22Rv1 (cell line): ENCODE measurements around the gene AIP.

Experiments
- ZFX ChIP-seq: fragments of 450-650 bp; IDR thresholded peaks from 2 replicates; pipeline ENCODE4 v1.6.1; 2017; ENCODE audit warnings: antibody characterized with exemption, borderline replicate concordance
- TF ChIP-seq, protein P1 (sequence below): fragments of 450-650 bp; IDR thresholded peaks from 2 replicates; pipeline ENCODE4 v1.5.1; 2017; ENCODE audit warnings: mild to moderate bottlenecking

DNA sequence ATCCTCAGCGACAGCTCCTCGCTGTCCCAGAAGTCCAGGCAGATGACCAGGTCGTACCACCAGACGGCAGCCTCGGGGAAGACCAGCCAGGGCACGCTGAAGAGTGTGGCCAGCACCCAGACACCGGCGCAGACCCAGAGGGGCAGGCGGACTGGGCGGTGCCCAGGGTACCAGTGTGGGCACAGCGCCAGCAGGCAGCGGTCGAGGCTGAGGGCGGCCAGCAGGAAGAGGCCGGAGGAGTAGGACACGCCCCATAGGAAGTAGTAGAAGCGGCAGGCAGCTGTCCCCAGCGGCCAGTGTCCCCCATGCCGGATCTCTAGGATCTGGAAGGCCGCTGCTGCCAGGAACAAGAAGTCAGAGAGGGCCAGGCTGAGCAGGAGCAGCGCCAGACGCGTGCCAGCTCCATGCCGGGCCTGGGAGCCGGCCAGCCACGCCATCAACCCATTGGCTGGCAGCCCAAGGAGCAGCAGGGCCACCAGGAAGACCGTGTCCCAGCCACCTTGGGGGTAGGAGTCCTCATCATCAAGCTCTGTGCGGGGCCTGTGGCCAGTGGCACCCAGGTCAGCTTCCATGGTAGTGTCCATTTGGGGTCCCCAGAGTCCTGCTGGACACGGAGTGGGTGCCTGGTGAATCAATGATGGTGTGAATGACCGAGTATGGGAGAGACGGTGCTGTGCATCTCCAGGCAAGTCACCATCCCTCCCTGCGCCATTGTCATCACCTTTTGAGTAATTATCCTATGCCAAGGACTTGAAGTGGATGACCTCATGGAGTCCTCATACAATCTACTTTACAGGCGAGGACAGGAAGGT, 30.5 kb upstream of the AIP start, which contains the start of gene GPR152:
- TF ChIP-seq, protein P1, sequence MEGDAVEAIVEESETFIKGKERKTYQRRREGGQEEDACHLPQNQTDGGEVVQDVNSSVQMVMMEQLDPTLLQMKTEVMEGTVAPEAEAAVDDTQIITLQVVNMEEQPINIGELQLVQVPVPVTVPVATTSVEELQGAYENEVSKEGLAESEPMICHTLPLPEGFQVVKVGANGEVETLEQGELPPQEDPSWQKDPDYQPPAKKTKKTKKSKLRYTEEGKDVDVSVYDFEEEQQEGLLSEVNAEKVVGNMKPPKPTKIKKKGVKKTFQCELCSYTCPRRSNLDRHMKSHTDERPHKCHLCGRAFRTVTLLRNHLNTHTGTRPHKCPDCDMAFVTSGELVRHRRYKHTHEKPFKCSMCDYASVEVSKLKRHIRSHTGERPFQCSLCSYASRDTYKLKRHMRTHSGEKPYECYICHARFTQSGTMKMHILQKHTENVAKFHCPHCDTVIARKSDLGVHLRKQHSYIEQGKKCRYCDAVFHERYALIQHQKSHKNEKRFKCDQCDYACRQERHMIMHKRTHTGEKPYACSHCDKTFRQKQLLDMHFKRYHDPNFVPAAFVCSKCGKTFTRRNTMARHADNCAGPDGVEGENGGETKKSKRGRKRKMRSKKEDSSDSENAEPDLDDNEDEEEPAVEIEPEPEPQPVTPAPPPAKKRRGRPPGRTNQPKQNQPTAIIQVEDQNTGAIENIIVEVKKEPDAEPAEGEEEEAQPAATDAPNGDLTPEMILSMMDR: 0 out of 2 replicates have a peak, but pooled peaks have one; percentile 13
- no peak for TF ChIP-seq ZFX
